HepG2 (cell line): ENCODE measurements around the gene RNF213. TPM values are rescaled to one million over a fixed set of nuclear protein-coding genes. Genes with fewer than 3 reads are reported as not detected.
A peak's percentile ranks its signal among the peaks of the same experiment; 100 is the strongest.

Experiments
- AFF4 ChIP-seq: sonication (generic); formaldehyde crosslinking; IDR thresholded peaks from 2 replicates; pipeline ENCODE4 v1.4.0; 2020; ENCODE audit warnings: missing genetic modification reagents
- ATF7-NPFF ChIP-seq: sonication (generic); formaldehyde crosslinking; IDR thresholded peaks from 2 replicates; pipeline ENCODE4 v1.8.1; 2023; ENCODE audit warnings: mild to moderate bottlenecking, low read depth, missing genetic modification reagents, moderate library complexity
- CEBPZ ChIP-seq: IDR thresholded peaks from 2 replicates; pipeline ENCODE4 v1.6.1; 2012; ENCODE audit warnings: low read length, improper control_type of control experiment
- FOSL2 ChIP-seq: sonication (generic); formaldehyde crosslinking; IDR thresholded peaks from 2 replicates; pipeline ENCODE4 v1.4.0; 2020; ENCODE audit warnings: missing genetic modification reagents
- HNRNPK ChIP-seq: fragments of 200-400 bp; formaldehyde crosslinking; IDR thresholded peaks from 2 replicates; pipeline ENCODE4 v1.6.1; 2018; ENCODE audit warnings: low read length, low read depth, moderate library complexity, mild to moderate bottlenecking; ENCODE audit not compliant: poor library complexity, severe bottlenecking
- ISL2 ChIP-seq: sonication (generic); formaldehyde crosslinking; IDR thresholded peaks from 2 replicates; pipeline ENCODE4 v1.5.0; 2020; ENCODE audit warnings: missing genetic modification reagents
- KMT2B ChIP-seq: IDR thresholded peaks from 2 replicates; pipeline ENCODE4 v1.6.1; 2016; ENCODE audit warnings: missing genetic modification reagents, missing compliant biosample characterization
- MEIS2 ChIP-seq: sonication (generic); formaldehyde crosslinking; IDR thresholded peaks from 2 replicates; pipeline ENCODE4 v1.9.0; 2021; ENCODE audit warnings: mild to moderate bottlenecking, missing genetic modification reagents
- RERE ChIP-seq: IDR thresholded peaks from 2 replicates; pipeline ENCODE4 v1.6.1; 2016; ENCODE audit warnings: low read depth, missing genetic modification reagents, missing compliant biosample characterization
- ZBTB2 ChIP-seq: sonication (generic); formaldehyde crosslinking; IDR thresholded peaks from 2 replicates; pipeline ENCODE4 v1.8.0; 2022; ENCODE audit warnings: low read depth, missing genetic modification reagents
- ZNF20 ChIP-seq: sonication (generic); formaldehyde crosslinking; IDR thresholded peaks from 2 replicates; pipeline ENCODE4 v1.4.0; 2020; ENCODE audit warnings: mild to moderate bottlenecking, moderate library complexity, missing genetic modification reagents
- ZNF30 ChIP-seq: sonication (generic); formaldehyde crosslinking; IDR thresholded peaks from 2 replicates; pipeline ENCODE4 v1.5.0; 2020; ENCODE audit warnings: mild to moderate bottlenecking, missing genetic modification reagents
- ZNF740 ChIP-seq: sonication (generic); formaldehyde crosslinking; IDR thresholded peaks from 2 replicates; pipeline ENCODE4 v1.4.0; 2020; ENCODE audit warnings: missing genetic modification reagents
- polyA plus RNA-seq, 8 experiments: library from polyadenylated mRNA; depleted of rRNA in 3 of 8; stranded (reverse) in 7 of 8; unstranded in 1 of 8; fragments of >200 nt; fragmentation: Illumina TruSeq in 4 of 8; extraction: Trizol in 4 of 8; gene quantifications; 2 replicates each; pipeline versions ENCODE4 v1.2.1 to v1.2.3, GENCODE V29; 2011 to 2016; ENCODE audit warnings: low read depth in 4 of 8, missing spikeins in 1 of 8, mixed read lengths in 1 of 8; ENCODE audit not compliant: insufficient read depth in 1 of 8
- total RNA-seq, 5 experiments: library from RNA; depleted of rRNA; stranded (reverse); fragments of >200 nt; fragmentation: Illumina TruSeq; extraction: Trizol; gene quantifications; 2 replicates each; pipeline ENCODE4 v1.2.3, GENCODE V29; 2016; ENCODE audit warnings: low read depth in 1 of 5

The RNF213 gene
- total and polyA plus RNA-seq, 2 of the 13 experiments (the other 11 are each of a cell fraction or from before 2014, with no cell fraction given): 38.6 to 38.7 TPM

- TF ChIP-seq ZNF740 (CRISPR knock-in tag) (no peak), FOSL2 (no peak), CEBPZ (no peak), ZNF20 (CRISPR knock-in tag) (no peak), AFF4 (CRISPR knock-in tag) (no peak), KMT2B (CRISPR knock-in tag) (no peak), ZBTB2 (CRISPR knock-in tag) (no peak), RERE (CRISPR knock-in tag) (no peak), ATF7-NPFF (CRISPR knock-in tag) (no peak), ISL2 (no peak), ZNF30 (CRISPR knock-in tag) (0 out of 2 replicates have a peak, but pooled peaks have one; percentile 49), HNRNPK (no peak), MEIS2 (CRISPR knock-in tag) (0 out of 2 replicates have a peak, but pooled peaks have one; percentile 38)
These were observed 153.8 kb downstream of the RNF213 start (continued) for GRCh38 chr17:80414508-80414802.
